Measurements from ENCODE around the gene RAD23A. TPM values are rescaled to one million over a fixed set of nuclear protein-coding genes. Genes with fewer than 3 reads are reported as not detected.

RAD23A gene
- total RNA-seq, 1 experiment from 2014 or later, result 354 TPM

- Histone ChIP-seq H3K36me3 (peaks cover 37% of the 10 kb centered on the region), H3K27me3 (no peaks in the 10 kb centered on the region), H3K9me3 (no peaks in the 10 kb centered on the region), H3K4me3 (peak within 1 kb of the TSS; percentile 98)
- DNase-seq, result peak; percentile 99
These were observed 12.2 kb upstream of the RAD23A start, which contains the start of gene FARSA for GRCh38 chr19:12933287-12934072. FARSA (minus strand) TSS chr19:12933711; CDS start chr19:12933696, 15 bp downstream.

- no peak for DNase-seq
- Histone ChIP-seq H3K9me3 (no peaks in the 10 kb centered on the region), H3K4me3 (no peak overlapping the region), H3K27me3 (no peaks in the 10 kb centered on the region), H3K36me3 (peaks cover 37% of the 10 kb centered on the region)
These were observed 10.6 kb upstream of the RAD23A start for GRCh38 chr19:12935071-12935470.

- no peaks in the 10 kb centered on the region for H3K9me3 ChIP-seq
- no peak overlapping the region for H3K4me3 ChIP-seq
- no peaks in the 10 kb centered on the region for H3K27me3 ChIP-seq
- DNase-seq, result no peak
- peaks cover 37% of the 10 kb centered on the region for H3K36me3 ChIP-seq
These were observed 9.1 kb upstream of the RAD23A start for GRCh38 chr19:12936582-12936981.

DNA sequence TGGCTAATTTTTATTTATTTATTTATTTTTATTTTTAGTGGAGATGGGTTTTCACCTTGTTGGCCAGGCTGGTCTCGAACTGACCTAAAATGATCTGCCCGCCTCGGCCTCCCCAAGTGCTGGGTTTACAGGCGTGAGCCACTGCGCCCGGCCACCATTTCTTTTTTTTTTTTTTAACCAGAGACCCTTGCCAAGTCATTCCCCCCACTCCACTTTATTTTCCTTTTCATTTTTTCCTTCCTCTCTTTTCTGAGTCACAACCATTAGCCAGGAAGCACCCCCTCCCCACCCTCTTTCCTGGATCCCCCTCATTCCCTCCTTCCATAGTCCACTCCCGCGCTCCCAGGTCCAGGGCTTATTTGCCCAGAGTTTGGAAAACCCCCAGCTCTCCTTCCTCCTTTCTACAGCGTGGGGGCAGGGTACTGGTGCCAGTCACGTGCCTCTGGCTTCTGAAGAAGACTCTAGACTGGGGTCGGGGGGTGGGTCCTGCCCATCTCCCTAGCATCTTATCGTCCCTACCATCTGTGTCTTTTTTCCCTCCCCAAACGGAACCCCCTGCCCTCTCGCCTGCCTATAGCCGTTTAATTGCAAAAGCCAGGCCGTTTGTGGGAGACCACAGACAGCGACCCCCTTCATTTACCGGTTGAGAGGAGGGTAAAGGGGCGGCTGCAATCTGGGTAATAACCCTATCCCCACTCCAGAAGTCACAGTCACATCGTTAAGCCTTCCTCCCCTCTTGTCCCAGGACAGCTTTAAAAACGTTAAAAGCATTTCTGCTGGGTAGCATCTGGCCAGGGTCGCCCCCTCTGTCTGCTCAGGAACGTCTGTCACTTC lies 8.4 kb upstream of the RAD23A start:
- H3K9me3 ChIP-seq, result no peaks in the 10 kb centered on the region
- peak overlapping the region; percentile 95 for H3K4me3 ChIP-seq
- H3K27me3 ChIP-seq, result no peaks in the 10 kb centered on the region
- peak; percentile 47 for DNase-seq
- peaks cover 41% of the 10 kb centered on the region for H3K36me3 ChIP-seq

GRCh38 chr19:12937927-12938778 lies 7.5 kb upstream of the RAD23A start, which contains the start of gene CALR:
CALR (plus strand) TSS chr19:12938609; CDS start chr19:12938680, 71 bp downstream.
- Histone ChIP-seq H3K9me3 (no peaks in the 10 kb centered on the region), H3K36me3 (peaks cover 48% of the 10 kb centered on the region), H3K27me3 (no peaks in the 10 kb centered on the region), H3K4me3 (peak within 1 kb of the TSS; percentile 95)
- DNase-seq, result peak; percentile 100

- Histone ChIP-seq H3K36me3 (peaks cover 51% of the 10 kb centered on the region), H3K4me3 (peak overlapping the region; percentile 95), H3K9me3 (no peaks in the 10 kb centered on the region)
These were observed 6.7 kb upstream of the RAD23A start for GRCh38 chr19:12938779-12939601.

GRCh38 chr19:12939975-12940423 lies 5.7 kb upstream of the RAD23A start:
- no peak for DNase-seq
- no peaks in the 10 kb centered on the region for H3K27me3 ChIP-seq
- H3K36me3 ChIP-seq, result peaks cover 61% of the 10 kb centered on the region
- no peaks in the 10 kb centered on the region for H3K9me3 ChIP-seq
- peak overlapping the region; percentile 95 for H3K4me3 ChIP-seq

More at GRCh38 chr19:12938779-12939601, 6.7 kb upstream of the RAD23A start:
- peak; percentile 52 for DNase-seq
- H3K27me3 ChIP-seq, result no peaks in the 10 kb centered on the region

- no peaks in the 10 kb centered on the region for H3K27me3 ChIP-seq
- peaks cover 66% of the 10 kb centered on the region for H3K36me3 ChIP-seq
- no peaks in the 10 kb centered on the region for H3K9me3 ChIP-seq
- no peak overlapping the region for H3K4me3 ChIP-seq
- DNase-seq, result no peak
These were observed 4.8 kb upstream of the RAD23A start for GRCh38 chr19:12940897-12941296.

GRCh38 chr19:12943437-12944044 lies 2.1 kb upstream of the RAD23A start:
- H3K27me3 ChIP-seq, result no peaks in the 10 kb centered on the region
- H3K36me3 ChIP-seq, result peaks cover 90% of the 10 kb centered on the region
- no peak for DNase-seq
- no peaks in the 10 kb centered on the region for H3K9me3 ChIP-seq
- no peak overlapping the region for H3K4me3 ChIP-seq

DNA sequence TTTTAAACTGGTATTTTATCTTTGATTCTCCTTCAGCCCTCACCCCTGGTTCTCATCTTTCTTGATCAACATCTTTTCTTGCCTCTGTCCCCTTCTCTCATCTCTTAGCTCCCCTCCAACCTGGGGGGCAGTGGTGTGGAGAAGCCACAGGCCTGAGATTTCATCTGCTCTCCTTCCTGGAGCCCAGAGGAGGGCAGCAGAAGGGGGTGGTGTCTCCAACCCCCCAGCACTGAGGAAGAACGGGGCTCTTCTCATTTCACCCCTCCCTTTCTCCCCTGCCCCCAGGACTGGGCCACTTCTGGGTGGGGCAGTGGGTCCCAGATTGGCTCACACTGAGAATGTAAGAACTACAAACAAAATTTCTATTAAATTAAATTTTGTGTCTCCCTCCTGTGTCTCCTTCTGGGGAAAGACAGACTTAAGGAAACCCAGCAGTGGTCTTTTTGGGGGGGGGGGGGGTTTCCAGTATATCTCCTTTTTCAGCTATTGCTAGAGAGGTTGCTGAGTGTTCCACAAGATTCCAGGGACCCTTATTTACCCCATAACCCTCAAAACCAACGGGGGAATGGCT lies 1.5 kb upstream of the RAD23A start:
- no peak overlapping the region for H3K4me3 ChIP-seq
- H3K9me3 ChIP-seq, result no peaks in the 10 kb centered on the region
- H3K36me3 ChIP-seq, result peaks cover 90% of the 10 kb centered on the region
- no peaks in the 10 kb centered on the region for H3K27me3 ChIP-seq
- no peak for DNase-seq

DNA sequence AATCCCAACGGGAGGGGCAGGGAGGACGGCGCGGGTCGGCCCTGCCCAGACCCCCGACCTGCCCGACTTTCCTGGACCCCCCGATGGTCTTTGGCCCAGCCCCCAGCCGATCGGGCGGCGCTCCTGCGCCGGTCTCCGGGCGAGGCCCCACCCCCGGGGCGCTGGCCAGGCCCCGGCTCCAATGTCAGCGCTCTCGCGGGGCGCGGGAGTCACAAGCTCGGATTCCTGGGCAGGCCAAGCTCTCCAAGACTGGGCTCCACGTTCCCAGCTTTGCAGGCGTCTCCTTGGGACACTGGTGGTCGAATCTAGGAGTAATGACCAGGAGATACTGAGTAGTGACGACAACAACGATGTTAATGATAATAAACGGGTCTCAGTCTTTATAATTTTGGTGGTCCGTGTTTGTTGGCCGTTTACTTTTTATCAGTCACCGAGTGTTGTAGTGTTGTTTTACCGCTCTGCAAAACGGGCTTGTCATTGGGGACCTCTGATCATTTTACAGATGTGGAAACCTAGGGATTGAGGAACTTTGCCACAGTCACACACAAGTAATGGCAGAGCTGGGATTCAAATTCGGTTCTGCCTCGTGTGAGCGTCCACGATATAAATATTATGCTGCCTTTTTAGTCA lies 545 bp downstream of the RAD23A start:
- DNase-seq, result peak; percentile 95
- H3K4me3 ChIP-seq, result peak overlapping the region; percentile 91
- no peaks in the 10 kb centered on the region for H3K27me3 ChIP-seq
- H3K9me3 ChIP-seq, result no peaks in the 10 kb centered on the region
- H3K36me3 ChIP-seq, result peaks cover 90% of the 10 kb centered on the region

GRCh38 chr19:12946731-12947496 lies 1.3 kb downstream of the RAD23A start:
- Histone ChIP-seq H3K27me3 (no peaks in the 10 kb centered on the region), H3K36me3 (peaks cover 90% of the 10 kb centered on the region), H3K9me3 (no peaks in the 10 kb centered on the region), H3K4me3 (peak overlapping the region; percentile 91)
- no peak for DNase-seq

- no peak overlapping the region; the same call in 1 of the 2 replicates for H3K4me3 ChIP-seq
- peaks cover 89% of the 10 kb centered on the region for H3K36me3 ChIP-seq
- H3K9me3 ChIP-seq, result no peaks in the 10 kb centered on the region
- DNase-seq, result no peak
- no peaks in the 10 kb centered on the region for H3K27me3 ChIP-seq
These were observed 2.3 kb downstream of the RAD23A start for GRCh38 chr19:12947702-12948611.

Data from MG63 (cell line).